K562 (cell line): Measurements from ENCODE around the gene WDR55. TPM values are rescaled to one million over a fixed set of nuclear protein-coding genes. Genes with fewer than 3 reads are reported as not detected.
A peak's percentile ranks its signal among the peaks of the same experiment; 100 is the strongest.

Source experiments
- BRF1 ChIP-seq: IDR thresholded peaks from 3 replicates; pipeline ENCODE4 v1.6.1; 2011; ENCODE audit warnings: borderline replicate concordance, mild to moderate bottlenecking; ENCODE audit not compliant: insufficient read length; ENCODE audit errors: extremely low read depth
- C11orf30 ChIP-seq: fragments of 450-650 bp; IDR thresholded peaks from 2 replicates; pipeline ENCODE4 v1.6.1; 2016; ENCODE audit warnings: low read depth, mild to moderate bottlenecking
- CHD1 ChIP-seq: fragments of 200-600 bp; sonication (generic); IDR thresholded peaks from one replicate; pipeline ENCODE4 v1.6.1; 2012; ENCODE audit warnings: mild to moderate bottlenecking, moderate library complexity, low read length, inconsistent platforms
- ESRRA ChIP-seq: fragments of 450-650 bp; IDR thresholded peaks from 2 replicates; pipeline ENCODE4 v1.6.1; 2014; ENCODE audit warnings: low read depth, mild to moderate bottlenecking, moderate library complexity, borderline replicate concordance
- GABPA ChIP-seq: fragments of 200-800 bp; sonication (Bioruptor generic); conservative IDR thresholded peaks from 2 replicates; pipeline ENCODE4 v1.6.1; 2016; ENCODE audit warnings: low read depth, missing genetic modification characterization, missing compliant biosample characterization
- KAT7 ChIP-seq: sonication (generic); formaldehyde crosslinking; IDR thresholded peaks from 2 replicates; pipeline ENCODE4 v1.8.0; 2022; ENCODE audit warnings: missing genetic modification reagents, mild to moderate bottlenecking, borderline replicate concordance
- KHSRP ChIP-seq: fragments of 450-650 bp; IDR thresholded peaks from 2 replicates; pipeline ENCODE4 v1.6.1; 2017
- KLF6 ChIP-seq: fragments of 250-450 bp; sonication (Bioruptor Pico); IDR thresholded peaks from 2 replicates; pipeline ENCODE4 v1.4.0; 2020; ENCODE audit warnings: mild to moderate bottlenecking, moderate library complexity, borderline replicate concordance
- NONO ChIP-seq, 2 experiments: fragments of 200-400 bp in 1 of 2; fragments of 450-650 bp in 1 of 2; formaldehyde crosslinking in 1 of 2; IDR thresholded peaks; 2 replicates each; pipeline ENCODE4 v1.6.1; 2017; ENCODE audit warnings: low read depth in 2 of 2, mild to moderate bottlenecking in 2 of 2, moderate library complexity in 2 of 2, low read length in 1 of 2
- NR2F6 ChIP-seq: fragments of 450-650 bp; formaldehyde crosslinking; IDR thresholded peaks from 2 replicates; pipeline ENCODE4 v1.4.0; 2020; ENCODE audit warnings: mild to moderate bottlenecking
- PYGO2 ChIP-seq: fragments of 450-650 bp; IDR thresholded peaks from 2 replicates; pipeline ENCODE4 v1.6.1; 2016; ENCODE audit warnings: mild to moderate bottlenecking, missing genetic modification characterization, moderate library complexity, missing compliant biosample characterization
- RBFOX2 ChIP-seq: fragments of 200-400 bp; formaldehyde crosslinking; IDR thresholded peaks from 2 replicates; pipeline ENCODE4 v1.6.1; 2017; ENCODE audit warnings: low read depth, mild to moderate bottlenecking, low read length, moderate library complexity
- SIX5 ChIP-seq, 2 experiments: IDR thresholded peaks; 2 replicates each; pipeline ENCODE4 v1.6.1; 2011; ENCODE audit warnings: low read length in 2 of 2, borderline replicate concordance in 1 of 2, low read depth in 1 of 2, mild to moderate bottlenecking in 1 of 2, moderate library complexity in 1 of 2; ENCODE audit not compliant: insufficient read depth in 1 of 2
- SUPT5H ChIP-seq: fragments of 450-650 bp; IDR thresholded peaks from 2 replicates; pipeline ENCODE4 v1.6.1; 2016
- U2AF2 ChIP-seq: fragments of 200-400 bp; formaldehyde crosslinking; optimal IDR thresholded peaks from 2 replicates; pipeline ENCODE3; 2017; ENCODE audit warnings: low read depth, mild to moderate bottlenecking, low read length
- XRCC5 ChIP-seq: fragments of 200-400 bp; formaldehyde crosslinking; IDR thresholded peaks from 2 replicates; pipeline ENCODE4 v1.6.1; 2017; ENCODE audit warnings: low read depth, mild to moderate bottlenecking, low read length
- ZFX ChIP-seq: sonication (generic); formaldehyde crosslinking; IDR thresholded peaks from 2 replicates; pipeline ENCODE4 v1.8.0; 2022; ENCODE audit warnings: mild to moderate bottlenecking, missing genetic modification reagents, moderate library complexity
- ZNF212 ChIP-seq: fragments of 450-650 bp; formaldehyde crosslinking; IDR thresholded peaks from 2 replicates; pipeline ENCODE4 v1.4.0; 2020; ENCODE audit warnings: mild to moderate bottlenecking
- ZNF224 ChIP-seq: sonication (generic); formaldehyde crosslinking; IDR thresholded peaks from 2 replicates; pipeline ENCODE4 v1.8.0; 2022; ENCODE audit warnings: mild to moderate bottlenecking, missing genetic modification reagents
- ZNF23 ChIP-seq: fragments of 250-450 bp; sonication (Bioruptor Pico); IDR thresholded peaks from 2 replicates; pipeline ENCODE4 v1.4.0; 2020; ENCODE audit warnings: mild to moderate bottlenecking
- ZNF586 ChIP-seq: fragments of 450-650 bp; formaldehyde crosslinking; conservative IDR thresholded peaks from 2 replicates; pipeline ENCODE4 v1.4.0; 2020; ENCODE audit warnings: mild to moderate bottlenecking, moderate library complexity
- polyA plus RNA-seq, 8 experiments: library from polyadenylated mRNA; depleted of rRNA in 4 of 8; stranded (reverse) in 5 of 8; unstranded in 3 of 8; fragments of >200 nt; fragmentation: Nextera tagmentation in 2 of 8; fragmentation: Illumina TruSeq in 1 of 8; extraction: Ambion mirVana in 2 of 8; extraction: Trizol in 1 of 8; gene quantifications; 2 replicates each; pipeline versions ENCODE4 v1.2.1 to v1.2.3, GENCODE V29; 2011 to 2014; ENCODE audit warnings: inconsistent platforms in 1 of 8, missing spikeins in 1 of 8
- total RNA-seq, 7 experiments: library from RNA; depleted of rRNA in 6 of 7; stranded (reverse); fragments of >200 nt in 6 of 7; fragmentation: Illumina TruSeq in 2 of 7; extraction: Trizol in 2 of 7; gene quantifications; 2 replicates each; pipeline versions ENCODE4 v1.2.1 to v1.2.3, GENCODE V29; 2011 to 2021; ENCODE audit warnings: low replicate concordance in 1 of 7
- TF ChIP-seq, protein P1 (sequence below): fragments of 450-650 bp; IDR thresholded peaks from 2 replicates; pipeline ENCODE4 v1.6.1; 2016; ENCODE audit warnings: low read depth, mild to moderate bottlenecking, moderate library complexity
- TF ChIP-seq, protein P2 (sequence below): sonication (generic); formaldehyde crosslinking; IDR thresholded peaks from 2 replicates; pipeline ENCODE4 v1.8.1; 2023; ENCODE audit warnings: mild to moderate bottlenecking, missing genetic modification reagents, moderate library complexity
- TF ChIP-seq, protein P3 (sequence below): sonication (generic); formaldehyde crosslinking; IDR thresholded peaks from 2 replicates; pipeline ENCODE4 v1.8.1; 2022; ENCODE audit warnings: missing genetic modification reagents
- TF ChIP-seq, protein P4 (sequence below): IDR thresholded peaks from 3 replicates; pipeline ENCODE4 v1.6.1; 2011; ENCODE audit warnings: borderline replicate concordance, mild to moderate bottlenecking; ENCODE audit not compliant: insufficient read length, insufficient read depth

The WDR55 gene
- total and polyA plus RNA-seq, 9 of the 15 experiments (the other 6 are each of a cell fraction or from before 2014, with no cell fraction given), result 5.2 to 45.0 (median 29.3) TPM

DNA sequence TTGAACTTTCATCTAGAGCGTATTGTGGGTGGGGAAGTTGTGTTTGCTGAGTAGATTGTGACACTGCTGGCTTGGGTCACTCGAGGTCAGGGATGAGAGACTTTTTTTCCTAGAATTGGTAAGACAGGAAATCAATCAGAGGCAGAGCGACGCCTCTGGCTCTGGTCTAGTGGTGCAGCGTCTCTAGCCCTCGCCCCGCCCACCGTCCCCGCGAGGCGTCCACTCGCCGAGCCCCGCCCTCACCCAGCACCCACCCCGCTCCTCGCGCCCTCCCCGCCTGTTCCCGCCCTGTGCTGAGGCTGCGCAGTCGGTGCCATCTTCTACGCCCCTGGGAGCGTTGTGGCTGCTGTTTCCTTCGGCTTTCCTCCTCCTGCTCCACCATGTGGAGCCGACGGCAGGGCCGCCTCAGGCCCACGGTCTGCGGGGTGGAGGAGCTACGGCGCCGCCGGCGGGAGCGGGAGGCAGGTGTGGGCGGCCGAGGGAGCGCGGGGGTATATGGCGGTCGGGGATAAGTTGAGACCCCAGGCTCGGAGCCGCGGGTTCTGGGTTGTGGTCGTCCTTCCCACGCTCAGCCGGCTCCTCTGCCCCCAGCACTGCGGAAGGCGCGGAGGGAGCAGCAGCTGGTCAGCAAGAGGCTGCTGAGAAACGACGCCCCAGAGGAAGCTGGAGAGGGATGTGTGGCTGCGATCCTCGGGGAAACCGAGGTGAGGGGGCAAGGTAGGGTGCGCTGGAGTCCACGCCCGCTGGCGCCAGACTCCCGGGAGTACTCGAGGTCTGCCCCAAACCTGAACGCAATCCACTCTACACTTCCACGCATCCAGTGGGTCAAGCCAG lies 25.3 kb upstream of the WDR55 start, which contains the start of gene TMCO6 (continued):
- TF ChIP-seq GABPA (tag) (peak; percentile 66; the same call in 1 of the 2 replicates), NR2F6 (CRISPR knock-in tag) (no peak), CHD1 (peak; percentile 87), KAT7 (CRISPR knock-in tag) (peak; percentile 88; the same call in 1 of the 2 replicates), KHSRP (no peak), XRCC5 (no peak), SIX5 (IDR thresholded peaks at IDR 0.05; ENCODE audit: borderline replicate concordance in 1 of 2, insufficient read depth in 1 of 2, low read depth in 1 of 2, low read length in 2 of 2) (no peak), ZNF224 (CRISPR knock-in tag) (no peak), ZNF212 (CRISPR knock-in tag) (no peak), KLF6 (CRISPR knock-in tag) (no peak), BRF1 (no peak), PYGO2 (tag) (no peak), ZNF23 (CRISPR knock-in tag) (no peak), ESRRA (peak; percentile 54; the same call in 1 of the 2 replicates), ZFX (CRISPR knock-in tag) (peak; percentile 59), SUPT5H (peak; percentile 88), NONO (IDR thresholded peaks at IDR 0.05; ENCODE audit: low read depth in 2 of 2, low read length in 1 of 2) (no peak), RBFOX2 (peak; percentile 95), ZNF586 (CRISPR knock-in tag) (no peak), C11orf30 (0 out of 2 replicates have a peak, but pooled peaks have one; percentile 20), U2AF2 (no peak)
- TF ChIP-seq, protein P1, sequence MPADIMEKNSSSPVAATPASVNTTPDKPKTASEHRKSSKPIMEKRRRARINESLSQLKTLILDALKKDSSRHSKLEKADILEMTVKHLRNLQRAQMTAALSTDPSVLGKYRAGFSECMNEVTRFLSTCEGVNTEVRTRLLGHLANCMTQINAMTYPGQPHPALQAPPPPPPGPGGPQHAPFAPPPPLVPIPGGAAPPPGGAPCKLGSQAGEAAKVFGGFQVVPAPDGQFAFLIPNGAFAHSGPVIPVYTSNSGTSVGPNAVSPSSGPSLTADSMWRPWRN, result no peak
- TF ChIP-seq, protein P2, sequence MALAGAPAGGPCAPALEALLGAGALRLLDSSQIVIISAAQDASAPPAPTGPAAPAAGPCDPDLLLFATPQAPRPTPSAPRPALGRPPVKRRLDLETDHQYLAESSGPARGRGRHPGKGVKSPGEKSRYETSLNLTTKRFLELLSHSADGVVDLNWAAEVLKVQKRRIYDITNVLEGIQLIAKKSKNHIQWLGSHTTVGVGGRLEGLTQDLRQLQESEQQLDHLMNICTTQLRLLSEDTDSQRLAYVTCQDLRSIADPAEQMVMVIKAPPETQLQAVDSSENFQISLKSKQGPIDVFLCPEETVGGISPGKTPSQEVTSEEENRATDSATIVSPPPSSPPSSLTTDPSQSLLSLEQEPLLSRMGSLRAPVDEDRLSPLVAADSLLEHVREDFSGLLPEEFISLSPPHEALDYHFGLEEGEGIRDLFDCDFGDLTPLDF (CRISPR knock-in tag), result peak; percentile 39; the same call in 1 of the 2 replicates
- TF ChIP-seq, protein P3, sequence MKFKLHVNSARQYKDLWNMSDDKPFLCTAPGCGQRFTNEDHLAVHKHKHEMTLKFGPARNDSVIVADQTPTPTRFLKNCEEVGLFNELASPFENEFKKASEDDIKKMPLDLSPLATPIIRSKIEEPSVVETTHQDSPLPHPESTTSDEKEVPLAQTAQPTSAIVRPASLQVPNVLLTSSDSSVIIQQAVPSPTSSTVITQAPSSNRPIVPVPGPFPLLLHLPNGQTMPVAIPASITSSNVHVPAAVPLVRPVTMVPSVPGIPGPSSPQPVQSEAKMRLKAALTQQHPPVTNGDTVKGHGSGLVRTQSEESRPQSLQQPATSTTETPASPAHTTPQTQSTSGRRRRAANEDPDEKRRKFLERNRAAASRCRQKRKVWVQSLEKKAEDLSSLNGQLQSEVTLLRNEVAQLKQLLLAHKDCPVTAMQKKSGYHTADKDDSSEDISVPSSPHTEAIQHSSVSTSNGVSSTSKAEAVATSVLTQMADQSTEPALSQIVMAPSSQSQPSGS (CRISPR knock-in tag), result no peak
- TF ChIP-seq, protein P4, sequence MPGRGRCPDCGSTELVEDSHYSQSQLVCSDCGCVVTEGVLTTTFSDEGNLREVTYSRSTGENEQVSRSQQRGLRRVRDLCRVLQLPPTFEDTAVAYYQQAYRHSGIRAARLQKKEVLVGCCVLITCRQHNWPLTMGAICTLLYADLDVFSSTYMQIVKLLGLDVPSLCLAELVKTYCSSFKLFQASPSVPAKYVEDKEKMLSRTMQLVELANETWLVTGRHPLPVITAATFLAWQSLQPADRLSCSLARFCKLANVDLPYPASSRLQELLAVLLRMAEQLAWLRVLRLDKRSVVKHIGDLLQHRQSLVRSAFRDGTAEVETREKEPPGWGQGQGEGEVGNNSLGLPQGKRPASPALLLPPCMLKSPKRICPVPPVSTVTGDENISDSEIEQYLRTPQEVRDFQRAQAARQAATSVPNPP, result no peak
